HG02798 (cell line): Measurements from ENCODE around the gene DDX27.
"Not testable (repeated sequence)": the region's sequence is repeated elsewhere in the genome, so short reads cannot be mapped to it uniquely, and the experiment has no call there.

Experiments
- ATAC-seq: cut with Tn5 transposase; IDR thresholded peaks from one replicate; pipeline ENCODE4 v1.9.1; 2021; ENCODE audit warnings: mild to moderate bottlenecking; ENCODE audit not compliant: unreplicated experiment, poor library complexity

Gene DDX27

DNA sequence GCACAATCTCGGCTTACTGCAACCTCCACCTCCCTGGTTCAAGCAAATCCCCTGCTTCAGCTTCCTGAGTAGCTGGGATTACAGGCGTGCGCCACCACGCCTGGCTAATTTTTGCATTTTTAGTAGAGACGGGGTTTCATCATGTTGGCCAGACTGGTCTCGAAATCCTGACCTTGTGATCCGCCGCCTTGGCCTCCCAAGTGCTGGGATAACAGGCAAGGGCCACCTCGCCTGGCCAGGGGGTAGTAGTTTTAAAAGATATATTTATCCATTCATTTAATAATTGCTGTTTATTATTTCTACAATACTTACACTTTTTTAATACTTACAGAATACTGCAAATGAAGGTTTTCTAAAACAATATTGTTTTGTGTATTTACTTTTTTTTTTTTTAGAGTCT, 15.5 kb upstream of the DDX27 start:
- no peak for ATAC-seq

DNA sequence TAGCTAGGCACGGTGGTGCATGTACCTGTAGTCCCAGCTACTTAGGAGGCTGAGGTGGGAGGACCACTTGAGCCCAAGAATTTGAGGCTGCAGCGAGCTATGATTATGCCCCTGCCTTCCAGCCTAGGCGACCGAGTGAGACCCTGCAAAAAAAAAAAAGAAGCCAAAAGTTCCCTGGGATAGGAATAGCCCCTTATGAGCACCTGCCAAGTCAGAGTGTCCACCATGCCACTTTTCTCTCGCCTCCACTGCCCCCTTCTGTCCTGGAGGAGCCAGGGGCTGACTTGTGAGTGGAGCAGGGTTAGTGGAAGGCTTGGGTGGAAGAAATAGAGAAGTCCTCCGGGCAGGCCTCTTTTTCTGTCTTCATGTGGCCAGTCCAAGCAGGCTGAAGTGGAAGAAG, 12.1 kb upstream of the DDX27 start:
- no peak for ATAC-seq

DNA sequence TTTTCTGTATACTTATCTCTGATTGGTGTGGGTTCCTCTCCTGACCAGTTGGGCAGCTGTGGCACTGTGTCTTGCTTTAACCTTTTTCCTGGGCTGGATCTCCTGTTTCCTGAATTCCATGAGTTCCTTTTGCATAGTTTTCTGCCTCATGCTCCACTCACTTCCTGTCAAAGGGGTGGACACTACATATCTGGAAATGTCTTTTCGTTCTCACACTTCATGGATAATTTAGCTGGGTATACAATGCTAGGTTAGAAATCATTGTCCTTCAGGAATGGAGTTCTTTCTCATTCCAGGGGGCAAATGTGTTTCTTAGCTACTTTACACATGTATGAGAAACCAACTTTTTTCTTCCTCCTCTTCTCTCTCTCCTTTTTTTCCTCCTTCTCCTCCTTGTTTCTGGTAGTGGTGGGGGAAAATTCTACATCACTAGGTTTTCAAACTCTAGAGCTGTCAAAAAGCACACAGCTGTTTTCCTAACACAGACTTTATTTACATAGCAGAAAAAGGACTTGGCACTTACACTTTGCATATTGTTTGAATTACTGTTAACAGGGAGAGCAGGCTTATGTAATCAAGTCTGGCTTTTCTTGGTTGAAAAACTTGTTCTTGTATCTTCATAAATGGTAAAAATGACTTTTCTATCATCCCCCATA, 9.0 kb upstream of the DDX27 start:
- no peak for ATAC-seq

DNA sequence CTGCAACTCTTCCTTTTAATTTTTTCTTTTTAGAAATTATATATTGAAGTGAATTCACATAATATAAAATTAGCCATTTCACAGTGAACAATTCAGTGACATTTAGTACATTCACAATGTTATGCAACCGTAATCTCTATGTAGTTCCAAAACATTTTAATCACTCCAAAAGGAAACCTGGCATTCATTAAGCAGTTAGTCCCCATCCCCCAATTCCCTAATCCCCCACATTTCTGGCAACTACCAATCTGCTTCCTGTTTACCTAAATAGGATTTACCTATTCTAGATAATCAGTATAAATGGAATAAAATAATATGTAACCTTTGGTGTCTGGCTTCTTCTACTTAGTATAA, 8.5 kb upstream of the DDX27 start:
- no peak for ATAC-seq

DNA sequence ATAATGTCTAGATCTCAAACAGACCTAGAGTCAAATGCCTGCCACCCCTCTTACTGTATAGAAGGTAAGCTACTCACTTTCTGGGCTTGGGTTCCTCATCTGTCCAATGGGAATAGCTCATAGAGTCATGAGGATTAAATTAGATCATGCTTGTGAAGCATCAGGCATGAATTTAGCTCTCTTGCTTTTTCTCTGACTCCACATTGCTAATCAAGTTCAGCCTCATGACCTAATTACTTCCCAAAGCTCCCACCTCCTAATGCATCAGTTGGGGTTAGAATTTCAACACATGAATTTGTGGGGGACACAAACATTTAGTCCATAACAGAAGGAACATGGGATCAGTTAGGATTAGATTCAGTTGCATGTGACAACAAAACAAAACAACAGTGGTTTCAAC, 4.6 kb upstream of the DDX27 start:
- no peak for ATAC-seq

DNA sequence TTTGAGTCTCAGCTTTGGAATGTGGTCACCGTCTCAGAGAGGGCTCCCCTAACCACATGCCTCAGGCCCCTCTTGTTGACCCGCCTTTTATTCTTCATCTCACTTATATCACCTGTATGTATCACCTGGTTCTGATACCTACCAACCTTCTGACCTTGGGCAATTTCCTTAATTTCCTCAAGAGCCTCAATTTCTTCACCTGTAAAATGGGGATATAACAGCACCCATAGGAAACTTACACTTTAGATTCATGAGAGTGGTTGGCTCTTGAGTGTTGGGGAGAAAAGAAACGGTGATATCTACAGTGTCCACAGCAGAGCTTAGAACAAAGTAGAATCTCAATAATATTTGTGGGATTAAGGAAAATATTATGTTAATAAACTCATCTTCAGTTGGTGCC, 4.0 kb upstream of the DDX27 start:
- no peak for ATAC-seq

DNA sequence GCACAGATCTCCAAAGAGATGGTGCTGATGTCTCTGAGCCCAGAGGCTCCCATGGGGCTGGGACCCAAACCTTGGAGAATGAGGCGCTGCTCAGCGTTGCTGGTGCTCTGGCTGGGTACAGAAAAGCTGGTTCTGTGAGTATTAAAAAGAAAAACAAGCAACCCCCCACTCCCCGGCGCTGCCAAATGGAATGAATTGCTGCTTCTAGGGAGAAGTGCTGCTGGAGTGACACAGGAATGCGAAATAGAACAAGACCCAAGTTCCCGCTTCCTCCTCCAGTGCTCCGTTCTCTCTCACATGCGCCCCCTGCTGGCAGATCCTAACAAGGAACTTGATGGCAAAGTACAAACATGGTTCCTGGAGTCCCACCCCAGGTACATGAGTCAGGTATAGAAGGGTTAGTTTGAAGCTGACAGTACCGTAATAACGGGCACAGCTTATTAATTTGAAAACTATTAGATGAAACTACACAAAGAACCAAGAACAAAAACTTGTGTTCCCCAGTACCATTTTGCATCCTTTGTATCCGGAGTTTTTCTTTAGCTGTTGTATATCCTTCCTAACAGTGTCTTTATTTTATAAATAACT, 2.1 kb upstream of the DDX27 start:
- ATAC-seq: no peak

DNA sequence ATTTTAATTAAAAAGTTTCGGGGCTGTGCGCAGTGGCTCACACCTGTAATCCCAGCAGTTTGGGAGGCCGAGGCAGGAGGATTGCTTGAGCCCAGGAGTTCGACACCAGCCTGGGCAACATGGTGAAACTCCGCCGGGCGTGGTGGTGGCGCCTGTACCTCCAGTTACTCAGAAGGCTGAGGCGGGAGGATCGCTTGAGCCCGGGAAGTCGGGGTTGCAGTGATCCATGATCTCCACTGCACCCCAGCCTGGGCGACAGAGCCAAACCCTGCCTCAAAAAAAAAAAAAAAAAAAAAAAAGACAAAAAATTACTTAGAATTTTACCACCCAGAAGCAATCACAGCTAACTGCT, 501 bp upstream of the DDX27 start:
- ATAC-seq: not testable (repeated sequence)

DNA sequence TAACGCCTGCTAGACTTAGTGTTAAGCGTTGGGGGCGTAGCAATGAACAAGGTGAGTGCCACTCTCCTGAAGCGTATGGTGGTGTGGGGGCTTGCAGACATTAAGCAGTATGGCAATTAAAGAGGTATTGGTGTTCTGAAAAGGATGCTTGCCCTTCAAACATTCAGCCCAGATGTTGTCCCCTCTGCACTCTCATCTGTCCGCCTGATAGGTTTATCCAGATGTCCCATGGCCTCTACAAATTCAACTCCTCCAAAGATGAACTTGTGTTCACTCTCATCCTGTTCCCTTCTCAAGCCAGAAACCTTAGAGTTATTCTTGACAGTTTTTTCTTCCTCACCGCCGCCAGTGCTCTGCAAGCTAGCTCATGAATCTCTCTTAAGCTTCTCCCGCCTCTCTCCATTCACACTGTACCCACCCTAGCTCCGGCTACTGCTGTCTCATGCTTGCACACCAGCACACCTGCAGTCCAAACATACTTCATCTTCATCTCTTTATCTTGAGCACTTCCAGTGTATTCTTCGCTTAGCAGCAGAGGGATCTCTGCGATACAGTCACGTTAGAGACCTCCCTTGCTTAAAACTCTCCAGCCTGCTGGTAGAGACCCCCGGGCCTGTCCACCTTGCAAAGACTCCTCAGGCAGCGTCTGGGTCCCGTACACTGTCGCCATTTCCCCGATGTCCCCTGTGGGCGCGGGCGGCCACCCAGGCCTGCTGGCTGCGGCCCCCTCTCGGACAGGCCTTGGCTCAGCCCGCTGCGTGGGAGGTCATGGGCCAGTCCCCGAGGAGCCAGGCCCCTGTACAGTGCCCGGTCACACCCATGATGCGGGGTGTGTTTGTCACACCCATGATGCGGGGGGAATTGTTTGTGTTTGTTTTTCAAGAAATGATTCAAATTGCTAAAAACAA, 962 bp downstream of the DDX27 start:
- ATAC-seq: no peak

DNA sequence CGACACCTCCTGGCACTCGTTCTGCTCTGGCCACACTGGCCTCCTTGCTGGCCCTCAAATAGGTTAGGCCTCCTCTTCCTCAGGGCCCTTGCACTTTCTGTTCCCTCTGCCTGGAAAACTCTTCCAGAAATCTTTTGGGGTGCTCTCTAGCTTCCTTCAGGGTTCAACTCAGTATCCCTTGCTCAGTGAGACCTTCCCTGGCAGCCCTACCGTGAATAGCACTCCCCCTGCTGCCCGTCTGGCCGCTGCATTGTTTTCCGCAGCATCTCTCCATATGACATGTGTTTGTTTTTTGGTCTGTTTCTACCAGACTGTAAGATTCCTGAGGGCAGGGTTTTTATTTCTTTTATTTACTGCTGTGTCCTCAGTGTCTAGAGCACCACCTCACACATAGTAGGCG, 6.7 kb downstream of the DDX27 start:
- no peak for ATAC-seq

DNA sequence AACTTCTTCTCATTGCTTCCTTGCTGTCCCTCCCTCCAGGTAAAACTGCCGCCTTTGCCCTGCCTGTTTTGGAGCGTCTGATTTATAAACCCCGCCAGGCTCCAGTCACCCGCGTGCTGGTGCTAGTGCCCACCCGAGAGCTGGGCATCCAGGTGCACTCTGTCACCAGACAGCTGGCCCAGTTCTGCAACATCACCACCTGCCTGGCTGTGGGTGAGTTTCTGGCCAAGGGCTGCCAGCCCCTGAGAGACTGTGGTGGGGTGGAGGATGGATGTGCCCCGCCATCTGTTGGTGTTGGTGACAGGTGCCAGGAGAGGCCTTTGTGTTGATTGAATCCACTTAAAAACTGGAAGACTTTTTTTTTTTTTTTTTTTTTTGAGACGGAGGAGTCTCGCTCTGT, 9.5 kb downstream of the DDX27 start:
- no peak for ATAC-seq

DNA sequence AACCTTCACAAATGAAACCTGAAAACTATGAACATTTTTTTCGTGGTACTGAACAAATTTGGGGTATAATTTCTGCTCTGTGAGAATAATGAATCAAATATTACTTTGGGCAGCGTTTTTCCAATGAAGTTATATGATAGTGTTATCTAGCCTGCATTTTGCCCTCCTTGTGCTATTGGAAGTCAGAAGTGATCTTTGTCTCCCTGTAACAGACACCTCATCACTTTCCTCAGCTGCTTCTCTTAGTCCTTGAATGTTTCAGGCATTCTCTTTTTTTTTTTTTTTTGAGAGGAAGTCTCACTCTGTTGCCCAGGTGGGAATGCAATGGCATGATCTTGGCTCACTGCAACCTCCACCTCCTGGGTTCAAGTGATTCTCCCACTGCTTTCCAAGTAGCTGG, 10.2 kb downstream of the DDX27 start:
- ATAC-seq: no peak

DNA sequence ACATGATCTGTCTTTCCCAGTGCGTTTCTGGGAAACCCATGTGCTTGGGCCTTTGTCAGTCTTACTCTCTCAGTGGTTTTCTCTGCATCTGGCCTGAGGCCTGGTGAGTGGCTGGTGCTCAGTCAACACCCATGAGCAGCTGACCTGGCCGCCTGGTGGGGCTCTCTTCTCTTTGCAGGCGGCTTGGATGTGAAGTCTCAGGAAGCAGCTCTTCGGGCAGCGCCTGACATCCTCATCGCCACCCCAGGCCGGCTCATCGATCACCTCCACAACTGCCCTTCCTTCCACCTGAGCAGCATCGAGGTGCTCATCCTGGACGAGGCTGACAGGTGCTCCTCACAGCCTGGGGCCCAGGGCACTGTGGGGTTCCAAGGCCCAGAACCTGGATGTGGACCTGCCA, 10.8 kb downstream of the DDX27 start:
- no peak for ATAC-seq

DNA sequence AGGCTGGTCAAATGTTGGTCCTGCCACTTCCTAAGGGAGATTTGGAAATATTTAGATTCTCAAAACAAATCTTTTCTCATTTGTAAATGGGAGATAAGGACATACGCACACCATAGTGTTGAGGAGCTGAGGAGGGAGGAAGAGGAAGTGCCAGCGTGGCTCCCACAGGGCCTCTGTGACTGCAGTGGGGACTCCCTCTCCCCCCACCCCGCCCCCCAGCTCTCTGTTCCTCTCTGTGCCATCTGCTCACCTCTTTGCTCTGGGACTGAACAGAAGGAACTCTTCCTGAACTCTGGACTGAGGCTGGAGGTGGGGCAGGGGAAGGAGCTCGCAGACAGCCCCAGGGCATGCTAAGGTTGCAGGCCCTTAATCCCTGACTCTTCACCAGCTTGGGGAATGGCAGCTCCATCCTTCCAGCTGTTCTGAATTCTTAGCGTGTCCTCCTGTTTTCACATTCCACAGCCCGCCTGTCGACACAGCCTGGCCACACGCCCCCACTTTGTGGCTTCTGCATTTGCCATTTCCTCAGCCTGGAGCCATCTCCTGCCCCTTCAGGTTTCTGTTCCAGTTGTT, 11.4 kb downstream of the DDX27 start:
- no peak for ATAC-seq

DNA sequence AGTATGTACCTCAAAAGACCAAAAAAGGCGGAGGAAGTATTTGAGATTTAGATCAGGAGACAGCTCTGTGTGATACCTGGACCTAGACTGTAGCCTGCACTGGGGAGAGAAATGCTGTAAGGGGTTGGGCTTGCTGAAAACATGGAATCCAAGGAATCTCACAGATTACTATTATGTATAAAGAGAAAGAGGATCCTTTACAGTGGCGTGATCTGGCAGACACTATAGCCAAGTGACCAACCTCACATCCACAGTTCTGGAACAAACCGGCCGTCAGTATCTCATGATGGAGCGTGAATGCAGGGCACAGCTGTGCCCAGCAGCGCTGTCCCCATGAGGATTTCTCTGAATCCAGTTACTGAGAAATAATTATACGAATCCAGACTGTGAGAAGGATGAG, 12.3 kb downstream of the DDX27 start:
- ATAC-seq: no peak

DNA sequence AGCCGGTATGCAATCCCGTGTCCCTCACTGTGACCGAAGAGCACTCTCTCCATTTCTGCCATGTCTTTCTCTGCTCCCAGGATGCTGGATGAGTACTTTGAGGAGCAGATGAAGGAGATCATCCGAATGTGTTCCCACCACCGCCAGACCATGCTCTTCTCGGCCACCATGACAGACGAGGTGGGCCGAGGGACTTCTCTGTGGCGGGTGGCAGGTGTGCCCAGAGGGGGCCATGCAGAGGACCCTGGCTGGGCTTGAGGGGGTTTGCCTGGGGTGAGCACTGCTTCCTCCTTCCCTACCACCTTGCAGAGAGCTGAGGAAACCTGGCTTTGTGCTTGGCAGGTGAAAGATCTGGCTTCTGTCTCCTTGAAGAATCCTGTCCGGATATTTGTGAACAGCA, 14.0 kb downstream of the DDX27 start:
- ATAC-seq: no peak

DNA sequence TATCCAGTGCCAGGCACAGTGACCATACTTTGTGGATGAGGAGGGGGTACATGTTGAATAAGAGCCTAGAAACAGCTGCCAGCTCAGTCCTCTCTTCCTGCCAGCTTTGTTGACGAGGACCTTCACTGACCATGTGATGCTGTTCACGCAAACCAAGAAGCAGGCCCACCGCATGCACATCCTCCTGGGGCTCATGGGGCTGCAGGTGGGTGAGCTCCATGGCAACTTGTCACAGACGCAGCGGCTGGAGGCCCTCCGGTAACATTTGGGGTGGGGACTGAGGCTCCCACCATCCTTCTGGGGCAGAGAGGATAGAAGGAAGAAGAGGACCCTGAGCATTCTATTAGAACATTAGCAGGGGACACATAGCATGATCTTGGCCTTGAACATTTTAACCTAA, 15.6 kb downstream of the DDX27 start:
- ATAC-seq: no peak

DNA sequence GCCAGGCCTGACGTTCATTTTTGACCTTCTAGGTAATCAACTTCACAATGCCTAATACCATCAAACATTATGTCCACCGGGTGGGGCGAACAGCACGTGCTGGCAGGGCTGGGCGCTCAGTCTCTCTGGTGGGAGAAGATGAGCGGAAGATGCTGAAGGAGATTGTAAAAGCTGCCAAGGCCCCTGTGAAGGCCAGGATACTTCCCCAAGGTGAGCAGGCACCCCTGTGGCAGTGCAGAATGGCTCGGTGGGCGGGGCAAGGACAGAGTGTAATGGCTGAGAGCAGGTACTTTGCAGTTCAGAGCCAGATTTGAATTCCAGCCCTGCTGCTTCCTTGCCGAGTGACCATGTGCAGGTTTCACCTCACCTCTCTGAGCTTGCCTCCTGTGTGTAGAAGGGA, 17.1 kb downstream of the DDX27 start:
- no peak for ATAC-seq

DNA sequence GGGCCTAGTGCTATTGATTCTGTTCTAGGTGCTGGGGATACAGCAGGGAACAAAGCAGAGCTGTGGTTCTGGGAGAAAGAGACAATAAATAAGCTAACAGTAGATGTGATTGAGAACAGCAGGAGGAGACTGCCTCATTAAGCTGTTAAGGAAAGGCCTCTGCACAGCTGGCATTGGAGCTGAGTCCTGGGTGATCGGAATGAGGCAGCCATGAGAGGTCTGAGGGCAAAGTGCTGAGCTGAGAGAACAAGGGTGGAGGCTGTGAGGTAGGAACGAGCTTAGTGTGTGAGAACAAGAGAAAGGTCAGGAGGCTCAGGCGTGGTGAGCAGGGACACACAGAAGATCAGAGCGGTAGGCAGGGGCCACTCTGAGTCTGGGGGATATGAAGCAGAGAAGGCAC, 18.3 kb downstream of the DDX27 start:
- ATAC-seq: no peak

DNA sequence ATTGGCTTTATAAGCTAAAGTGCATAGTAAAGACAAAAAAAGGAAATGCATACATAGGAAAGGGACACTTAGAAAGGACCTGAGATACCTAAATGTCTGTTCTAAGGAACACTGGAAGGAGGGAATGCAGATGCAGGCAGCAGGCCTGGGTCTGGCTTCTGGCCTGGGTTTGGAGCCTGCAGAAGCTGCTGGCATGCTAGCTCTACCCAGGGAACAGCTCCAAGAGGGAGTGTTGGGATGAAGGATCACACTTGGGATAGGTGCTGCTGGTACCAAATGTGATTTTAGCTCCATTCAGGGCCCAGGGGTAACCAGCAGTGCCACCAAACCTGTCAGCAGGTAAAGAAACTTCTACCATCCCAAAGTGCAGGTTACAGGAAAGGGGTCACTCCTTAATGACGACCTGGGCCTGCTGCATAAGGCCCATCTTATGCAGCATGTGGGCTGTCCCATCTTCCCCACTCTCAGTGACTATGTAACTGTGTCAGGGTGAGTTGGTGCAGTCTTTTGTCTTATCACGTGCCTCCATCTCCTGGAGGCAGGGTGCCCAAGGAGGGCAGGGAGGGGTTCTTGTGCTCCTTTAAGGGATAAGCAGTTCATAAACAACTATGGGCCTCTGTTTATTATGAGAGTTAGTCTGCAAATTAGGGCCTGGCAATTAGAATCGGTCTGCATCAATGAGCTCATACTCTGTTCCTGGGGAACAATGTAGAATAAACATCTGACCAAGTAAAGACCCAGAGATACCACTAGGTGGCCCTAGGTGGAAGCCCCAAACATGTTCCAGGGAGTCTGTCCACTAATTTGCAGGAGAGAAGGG, 26.9 kb downstream of the DDX27 start:
- no peak for ATAC-seq
